ENCODE results near the gene CFHR4.

The CFHR4 gene

DNA sequence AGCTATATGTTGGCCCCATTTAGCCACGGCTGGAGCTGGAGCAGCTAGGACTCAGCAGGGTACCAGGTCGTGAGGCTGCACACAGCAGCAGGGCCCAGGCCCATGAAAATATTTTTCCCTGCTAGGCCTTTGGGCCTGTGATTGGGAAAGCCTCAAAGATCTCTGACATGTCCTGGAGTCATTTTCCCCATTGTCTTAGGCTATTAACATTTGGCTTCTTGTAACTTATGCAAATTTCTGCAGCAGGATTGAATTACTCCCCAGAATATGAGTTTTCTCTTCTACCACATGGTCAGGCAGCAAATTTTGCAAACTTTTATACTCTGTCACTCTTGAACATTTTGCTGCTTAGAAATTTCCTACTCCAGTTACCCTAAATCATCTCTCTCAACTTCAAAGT is 66.9 kb downstream of the CFHR4 start:
- TF ChIP-seq ZFX (IDR thresholded peaks at IDR 0.05; ENCODE audit: borderline replicate concordance): no peak
- TF ChIP-seq, protein P1, sequence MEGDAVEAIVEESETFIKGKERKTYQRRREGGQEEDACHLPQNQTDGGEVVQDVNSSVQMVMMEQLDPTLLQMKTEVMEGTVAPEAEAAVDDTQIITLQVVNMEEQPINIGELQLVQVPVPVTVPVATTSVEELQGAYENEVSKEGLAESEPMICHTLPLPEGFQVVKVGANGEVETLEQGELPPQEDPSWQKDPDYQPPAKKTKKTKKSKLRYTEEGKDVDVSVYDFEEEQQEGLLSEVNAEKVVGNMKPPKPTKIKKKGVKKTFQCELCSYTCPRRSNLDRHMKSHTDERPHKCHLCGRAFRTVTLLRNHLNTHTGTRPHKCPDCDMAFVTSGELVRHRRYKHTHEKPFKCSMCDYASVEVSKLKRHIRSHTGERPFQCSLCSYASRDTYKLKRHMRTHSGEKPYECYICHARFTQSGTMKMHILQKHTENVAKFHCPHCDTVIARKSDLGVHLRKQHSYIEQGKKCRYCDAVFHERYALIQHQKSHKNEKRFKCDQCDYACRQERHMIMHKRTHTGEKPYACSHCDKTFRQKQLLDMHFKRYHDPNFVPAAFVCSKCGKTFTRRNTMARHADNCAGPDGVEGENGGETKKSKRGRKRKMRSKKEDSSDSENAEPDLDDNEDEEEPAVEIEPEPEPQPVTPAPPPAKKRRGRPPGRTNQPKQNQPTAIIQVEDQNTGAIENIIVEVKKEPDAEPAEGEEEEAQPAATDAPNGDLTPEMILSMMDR (IDR thresholded peaks at IDR 0.05): no peak
- H3K27ac ChIP-seq: no peak overlapping the region

DNA sequence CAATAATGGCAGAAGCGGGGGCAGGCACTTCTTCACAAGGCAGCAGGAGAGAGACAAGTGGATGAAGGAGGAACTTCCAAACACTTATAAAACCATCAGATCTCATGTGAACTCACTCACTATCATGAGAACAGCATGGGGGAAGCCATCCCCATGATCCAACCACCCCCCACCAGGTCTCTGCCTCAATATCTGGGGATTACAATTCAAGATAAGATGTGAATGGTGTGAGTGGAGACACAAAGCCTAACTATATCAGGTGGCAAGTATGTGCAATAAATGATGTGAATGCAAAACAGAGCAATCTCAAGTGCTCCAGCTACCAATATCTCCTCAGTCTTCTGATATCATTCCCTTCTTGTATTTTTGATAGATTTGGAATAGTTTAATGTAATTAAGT is 68.1 kb downstream of the CFHR4 start:
- TF ChIP-seq ZFX (IDR thresholded peaks at IDR 0.05; ENCODE audit: borderline replicate concordance): no peak
- TF ChIP-seq, protein P1 (IDR thresholded peaks at IDR 0.05): no peak
- H3K27ac ChIP-seq: no peak overlapping the region

DNA sequence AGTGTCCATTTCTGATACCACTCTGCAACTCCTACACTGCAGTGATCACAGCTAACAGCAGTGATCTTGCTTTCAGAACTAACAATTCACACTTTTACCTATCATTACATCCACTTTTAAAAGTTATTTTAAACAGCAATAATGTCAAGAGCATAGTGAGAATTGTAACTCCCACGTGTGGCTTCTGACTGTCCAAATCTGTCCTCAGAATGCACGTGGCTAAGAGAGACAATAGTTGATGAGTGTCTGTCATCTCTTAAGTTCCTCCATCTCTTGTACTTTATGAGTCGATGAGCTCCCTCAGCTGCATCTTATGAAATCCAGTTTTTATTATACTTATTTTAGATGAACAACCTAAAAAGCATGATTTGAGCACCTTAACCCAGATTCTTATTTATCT is 73.0 kb downstream of the CFHR4 start:
- no peak overlapping the region for H3K27ac ChIP-seq
- TF ChIP-seq, protein P1 (IDR thresholded peaks at IDR 0.05): no peak
- TF ChIP-seq ZFX (IDR thresholded peaks at IDR 0.05; ENCODE audit: borderline replicate concordance): no peak
